ENCODE measurements around the gene SMIM3. TPM values are rescaled to one million over a fixed set of nuclear protein-coding genes. Genes with fewer than 3 reads are reported as not detected.
A peak's percentile ranks its signal among the peaks of the same experiment; 100 is the strongest.

SMIM3 gene
- total and polyA plus RNA-seq, 2 of the 13 experiments (the other 11 are each of a cell fraction or from before 2014, with no cell fraction given), result 11.6 to 96.7 TPM

DNA sequence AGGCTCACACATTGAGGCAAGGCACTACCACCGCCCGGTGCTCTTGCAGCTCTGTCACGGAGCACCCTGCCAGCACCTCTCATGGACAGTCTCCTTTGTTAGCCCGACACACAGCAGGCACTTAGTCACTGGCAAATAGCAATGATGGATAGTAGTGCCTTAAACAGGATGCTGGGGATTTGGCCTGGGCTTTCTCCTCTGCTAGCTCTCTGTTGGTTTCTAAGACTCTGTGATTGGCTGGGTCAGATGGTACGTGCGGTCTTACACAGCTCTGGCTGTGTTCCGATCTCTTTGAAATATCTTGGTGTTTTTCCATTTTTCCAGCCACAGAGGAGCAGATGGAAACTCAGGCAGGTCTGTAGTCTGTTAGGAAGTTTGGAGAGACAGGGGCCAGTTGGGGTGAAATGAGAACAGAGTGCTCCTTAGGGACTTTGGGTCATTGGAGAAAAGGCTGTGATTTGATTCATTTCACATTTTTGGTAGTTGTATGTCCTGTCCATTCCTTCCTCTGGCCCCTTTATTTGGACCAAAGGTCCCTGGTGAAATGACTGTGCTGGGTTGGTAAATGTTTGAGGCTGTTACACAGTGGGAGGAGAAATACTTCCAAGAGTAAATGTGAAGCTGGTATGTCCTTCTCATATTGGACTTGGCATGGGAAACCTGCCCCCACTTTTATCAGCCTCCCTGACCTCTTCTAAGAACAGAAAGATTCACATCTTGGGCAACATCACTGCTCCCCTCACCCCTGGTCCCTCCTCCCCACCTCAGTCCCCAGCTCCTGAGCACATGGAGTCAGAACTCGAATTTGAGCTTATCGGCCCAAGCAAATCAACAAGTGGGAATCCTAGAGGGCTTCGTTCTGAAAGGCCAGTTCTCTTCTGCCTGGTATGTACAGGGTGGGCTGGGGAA is 3.4 kb downstream of the SMIM3 start:
- H3K4me2 ChIP-seq (ENCODE audit: low read depth, low read length), result peak overlapping the region; percentile 98
- BruUV-seq (replicated peaks), result no TSS peak
- peak; percentile 72 for FAIRE-seq
- peak; percentile 75; the same call in 1 of the 2 replicates for TF ChIP-seq ZNF292 (CRISPR knock-in tag; IDR thresholded peaks at IDR 0.05; ENCODE audit: borderline replicate concordance, low read depth)
- no peak for TF ChIP-seq ZNF550 (CRISPR knock-in tag; IDR thresholded peaks at IDR 0.05; ENCODE audit: borderline replicate concordance)
- TF ChIP-seq DPF2 (CRISPR knock-in tag; IDR thresholded peaks at IDR 0.05; ENCODE audit: borderline replicate concordance, low read depth), result peak; percentile 2; the same call in 1 of the 2 replicates
- peak; percentile 7; the same call in 1 of the 2 replicates for TF ChIP-seq ARID5B (CRISPR knock-in tag; IDR thresholded peaks at IDR 0.05)
- TF ChIP-seq CENPT (CRISPR knock-in tag; IDR thresholded peaks at IDR 0.05; ENCODE audit: low read depth), result no peak
- TF ChIP-seq ZNF629 (CRISPR knock-in tag; conservative IDR thresholded peaks at IDR 0.05), result no peak
- TF ChIP-seq KLF13 (CRISPR knock-in tag; IDR thresholded peaks at IDR 0.05), result no peak
- no peak for TF ChIP-seq SRY (CRISPR knock-in tag; IDR thresholded peaks at IDR 0.05)
- TF ChIP-seq TOPORS (CRISPR knock-in tag; IDR thresholded peaks at IDR 0.05), result peak; percentile 66; the same call in 1 of the 2 replicates
- no peak for TF ChIP-seq ZBTB2 (CRISPR knock-in tag; IDR thresholded peaks at IDR 0.05; ENCODE audit: low read depth)
- TF ChIP-seq RBFOX2 (IDR thresholded peaks at IDR 0.05; ENCODE audit: low read depth, low read length), result peak; percentile 67
- TF ChIP-seq HMG20A (CRISPR knock-in tag; IDR thresholded peaks at IDR 0.05; ENCODE audit: borderline replicate concordance), result no peak; the same call in 1 of the 2 replicates
- no peak for TF ChIP-seq ZNF574 (CRISPR knock-in tag; IDR thresholded peaks at IDR 0.05)
- no peak for TF ChIP-seq ZNF343 (CRISPR knock-in tag; IDR thresholded peaks at IDR 0.05)
- 0 out of 2 replicates have a peak, but pooled peaks have one; percentile 46 for TF ChIP-seq KDM6A (CRISPR knock-in tag; IDR thresholded peaks at IDR 0.05; ENCODE audit: low read depth)

More for the DNA sequence above, 3.4 kb downstream of the SMIM3 start:
- Histone ChIP-seq H3K9ac (ENCODE audit: insufficient read depth, low read depth, low read length) (peak overlapping the region; percentile 74), H2AFZ (ENCODE audit: low read length) (no peak overlapping the region), H3K79me2 (ENCODE audit: insufficient read depth, low read length) (peaks cover 72% of the 10 kb centered on the region), H4K20me1 (ENCODE audit: insufficient read depth, low read length) (no peaks in the 10 kb centered on the region), H3K27me3 (ENCODE audit: control insufficient read depth in 1 of 2, insufficient read depth in 2 of 2, low read length in 2 of 2) (no peaks in the 10 kb centered on the region; a peak in 1 of 5 replicates), H3K4me1 (ENCODE audit: insufficient read depth, low read length) (peaks cover 80% of the 10 kb centered on the region), H3K4me3 (replicated peaks in 1 of 3; ENCODE audit: insufficient read depth in 1 of 3, low read depth in 2 of 3, low read length in 3 of 3) (peak overlapping the region; percentile 41 to 90 (median 79)), H3K36me3 (replicated peaks in 1 of 2; ENCODE audit: control insufficient read depth in 1 of 2, insufficient read depth in 2 of 2, low read length in 2 of 2) (peaks cover 1 to 4% of the 10 kb centered on the region in 2 experiments; a peak in 1 of 5 replicates), H3K27ac (ENCODE audit: extremely low read length, insufficient read depth, low read length) (peak overlapping the region; percentile 79), H3K9me3 (ENCODE audit: low read length) (no peaks in the 10 kb centered on the region)
- intact Hi-C loops (cut with micrococcal nuclease; ENCODE audit: unreplicated experiment) (no loop called here), in situ Hi-C loops (cut with HindIII; ENCODE audit: extremely low pct_ligation_motif_present, low pct_unique_long_range_greater_than_20kb) (no loop called here)
- ATAC-seq (peak; percentile 69), DNase-seq (ENCODE audit: low spot score) (peak; percentile 78)
- CTCF ChIA-PET (ENCODE audit: low intra/inter-chr PET ratio, low total read pairs), result no interaction called here
- POLR2A ChIA-PET, result interaction anchor here (0.9 to 3.2 kb wide), 3 partner anchors 18 to 81 kb away, joined by 5 to 21 read pairs (median 5); partner anchors contain the start of genes DCTN4 and RBM22
- 1% methylated on average over 6 of the region's 10 CpGs for WGBS (ENCODE audit: low lambda C conversion rate)

All from HepG2 (cell line).